ENCODE measurements around the gene BRSK2. TPM values are rescaled to one million over a fixed set of nuclear protein-coding genes. Genes with fewer than 3 reads are reported as not detected.

BRSK2 gene
- total and polyA plus RNA-seq, 2 of the 4 experiments (the other 2 are of a cell fraction): 0.18 to 0.62 TPM

- in situ Hi-C loops (cut with MboI; ENCODE audit: low sequenced_read_pairs): no loop called here
Observed at GRCh38 chr11:1438967-1439330, 49.2 kb downstream of the BRSK2 start.

More at GRCh38 chr11:1438967-1439330, 49.2 kb downstream of the BRSK2 start:
- H4K8ac ChIP-seq (ENCODE audit: low read depth in 2 of 2, low read length in 2 of 2): no peak overlapping the region
- no peak overlapping the region for H2BK120ac ChIP-seq (ENCODE audit: low read depth, low read length)
- H3K18ac ChIP-seq (ENCODE audit: low read depth, low read length): no peak overlapping the region
- H4K20me1 ChIP-seq (ENCODE audit: insufficient read depth, low read length): no peaks in the 10 kb centered on the region
- BruUV-seq (replicated peaks): no TSS peak
- H2AK5ac ChIP-seq (ENCODE audit: low read depth, low read length): no peak overlapping the region
- intact Hi-C loops (cut with micrococcal nuclease): no loop called here
- H3K9me1 ChIP-seq (ENCODE audit: insufficient read depth, low read length): no peaks in the 10 kb centered on the region
- dilution Hi-C loops (cut with HindIII; ENCODE audit: low sequenced_read_pairs, unreplicated experiment): no loop called here
- no peak overlapping the region for H3K14ac ChIP-seq (replicated peaks; ENCODE audit: low read depth, low read length)
- ATAC-seq (ENCODE audit: low read depth) (no peak), DNase-seq (no peak)
- peaks cover 8% of the 10 kb centered on the region for H3K27me3 ChIP-seq (ENCODE audit: control insufficient read depth, insufficient read depth, low read length)
- H2BK20ac ChIP-seq (ENCODE audit: low read depth, low read length): no peak overlapping the region
- H3K79me1 ChIP-seq (ENCODE audit: low read depth in 1 of 2, low read length in 2 of 2): no peaks in the 10 kb centered on the region
- no peak overlapping the region for H3K27ac ChIP-seq (ENCODE audit: insufficient read depth, low read length)
- no peak overlapping the region for H4K5ac ChIP-seq (ENCODE audit: low read depth, low read length)
- peaks cover 1% of the 10 kb centered on the region; the same call in 1 of the 2 replicates for H3K4me1 ChIP-seq (ENCODE audit: control insufficient read depth, insufficient read depth, low read length)
- no peak overlapping the region for H3K9ac ChIP-seq (ENCODE audit: low read depth, low read length)
- TF ChIP-seq BHLHE40 (IDR thresholded peaks at IDR 0.05; ENCODE audit: low read depth, low read length) (no peak), MAZ (IDR thresholded peaks at IDR 0.05; ENCODE audit: borderline replicate concordance, low read depth, low read length) (no peak), RAD21 (IDR thresholded peaks at IDR 0.05; ENCODE audit: low read length) (no peak), SMC3 (IDR thresholded peaks at IDR 0.05; ENCODE audit: low read depth, low read length) (no peak), CEBPB (IDR thresholded peaks at IDR 0.05; ENCODE audit: low read depth, low read length) (no peak), USF2 (IDR thresholded peaks at IDR 0.05; ENCODE audit: low read depth, low read length) (no peak), MAFK (IDR thresholded peaks at IDR 0.05; ENCODE audit: low read depth, low read length) (no peak), ELK1 (IDR thresholded peaks at IDR 0.05; ENCODE audit: borderline replicate concordance, low read depth, low read length) (no peak), RCOR1 (IDR thresholded peaks at IDR 0.05; ENCODE audit: insufficient replicate concordance, low read length) (no peak), FOS (IDR thresholded peaks at IDR 0.05; ENCODE audit: low read depth, low read length) (no peak), CHD1 (IDR thresholded peaks at IDR 0.05; ENCODE audit: low read depth, low read length) (no peak), CTCF (conservative IDR thresholded peaks at IDR 0.05; ENCODE audit: low read depth, low read length) (no peak), RFX5 (IDR thresholded peaks at IDR 0.05; ENCODE audit: low read depth, low read length) (no peak)
- H3K4ac ChIP-seq (ENCODE audit: low read depth, low read length): no peak overlapping the region
- no peak overlapping the region for H3K56ac ChIP-seq (ENCODE audit: extremely low read depth, insufficient read depth, low read length)
- no peak overlapping the region for H2AK9ac ChIP-seq (replicated peaks; ENCODE audit: low read depth, low read length, poor library complexity)
- ChIA-PET POLR2A (ENCODE audit: unreplicated experiment) (no interaction called here), CTCF (interaction anchor here (0.5 to 0.8 kb wide), 2 partner anchors 30 to 136 kb away, joined by 3 read pairs; no protein-coding TSS in a partner anchor)
- H3K9me3 ChIP-seq (ENCODE audit: control insufficient read depth, insufficient read depth, low read length): no peaks in the 10 kb centered on the region
- H2BK5ac ChIP-seq (ENCODE audit: low read depth, low read length, poor library complexity, severe bottlenecking): no peak overlapping the region
- H3K36me3 ChIP-seq (ENCODE audit: control insufficient read depth, insufficient read depth, low read length): no peaks in the 10 kb centered on the region
- 76% methylated on average over 4 of the region's 11 CpGs; no CpG with 5 or more reads in 1 of the 2 experiments for WGBS, 2 experiments (ENCODE audit: extremely low coverage in 2 of 2, insufficient read length in 1 of 2)
- no peak overlapping the region for H3K4me3 ChIP-seq (ENCODE audit: insufficient read depth, low read depth, low read length)
- no peak overlapping the region for H2BK15ac ChIP-seq (ENCODE audit: low read depth, low read length)
- H4K91ac ChIP-seq (ENCODE audit: insufficient read depth, low read depth, low read length): no peak overlapping the region
- no peak overlapping the region for H3K4me2 ChIP-seq (ENCODE audit: low read depth, low read length)
- H2AFZ ChIP-seq (replicated peaks; ENCODE audit: low read length, poor library complexity): no peak overlapping the region
- H3K23ac ChIP-seq (ENCODE audit: low read depth, low read length): no peak overlapping the region

Data from IMR-90 (cell line).